ENCODE data around the gene RSBN1L.

Gene RSBN1L

DNA sequence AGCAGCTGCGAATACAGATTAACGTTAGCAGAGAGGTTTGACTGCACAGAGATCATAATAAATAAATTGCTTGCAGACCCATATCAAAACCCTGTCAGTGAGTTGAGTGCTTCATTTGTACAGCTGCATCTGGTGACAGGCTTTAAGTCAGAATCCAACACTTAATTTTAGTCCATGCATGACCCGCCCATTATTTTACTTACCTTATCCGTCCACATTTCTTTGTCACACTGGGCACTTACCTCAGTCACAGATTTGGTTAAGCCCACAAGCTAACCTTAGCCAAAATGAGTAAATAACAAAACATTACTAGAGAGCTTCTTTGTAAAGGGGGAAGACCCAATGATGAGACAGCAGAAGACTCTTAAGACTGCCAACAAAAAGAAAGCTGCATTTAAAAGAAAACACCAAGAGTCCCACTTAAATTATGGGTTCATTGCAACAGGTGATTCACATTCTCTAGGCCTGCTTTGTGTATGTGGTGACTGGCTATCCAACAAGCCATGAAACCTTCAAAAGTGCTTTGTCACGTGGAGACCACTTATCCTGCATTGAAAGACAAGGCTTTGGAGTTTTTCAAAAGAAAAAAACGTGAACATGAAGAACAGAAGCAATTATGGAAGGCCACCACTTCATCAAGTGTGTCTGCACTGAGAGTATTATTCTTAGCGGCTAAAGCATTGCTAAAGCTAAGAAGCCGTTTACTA lies 134.5 kb downstream of the RSBN1L start:
- no peak for DNase-seq (ENCODE audit: low read depth)
- TF ChIP-seq CTCF (conservative IDR thresholded peaks at IDR 0.05; ENCODE audit: low read length): no peak
- no peak overlapping the region for H3K4me3 ChIP-seq (ENCODE audit: low read length)

DNA sequence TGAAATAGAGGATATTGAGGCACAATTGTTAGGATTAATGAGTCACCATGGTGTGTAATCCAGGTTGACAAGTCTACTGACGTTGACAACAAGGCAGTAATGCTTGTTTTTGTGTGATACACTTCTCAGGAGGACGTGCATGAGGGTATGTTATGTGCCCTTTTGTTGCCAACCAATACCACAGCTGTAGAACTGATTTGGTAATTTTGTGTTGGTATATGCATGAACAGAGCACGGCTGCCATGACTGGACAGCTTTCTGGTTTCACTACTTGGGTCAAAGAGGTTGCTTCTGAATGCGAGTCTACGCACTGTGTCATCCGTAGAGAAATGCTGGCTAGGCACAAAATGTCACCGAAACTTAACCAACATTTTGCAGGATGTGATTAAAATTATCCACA lies 135.2 kb downstream of the RSBN1L start:
- TF ChIP-seq CTCF (conservative IDR thresholded peaks at IDR 0.05; ENCODE audit: low read length): no peak
- no peak for DNase-seq (ENCODE audit: low read depth)
- H3K4me3 ChIP-seq (ENCODE audit: low read length): no peak overlapping the region

GRCh38 chr7:77831953-77832352 lies 135.7 kb downstream of the RSBN1L start:
- H3K4me3 ChIP-seq (ENCODE audit: low read length): no peak overlapping the region

More at GRCh38 chr7:77831953-77832352, 135.7 kb downstream of the RSBN1L start:
- TF ChIP-seq CTCF (conservative IDR thresholded peaks at IDR 0.05; ENCODE audit: low read length): no peak
- no peak for DNase-seq (ENCODE audit: low read depth)
